GDM1 (cell line): ENCODE results near the gene TNS1.

Experiments used
- DNase-seq: peaks from one replicate; lab custom pipeline; 2025; lab: John Stamatoyannopoulos, UW

TNS1 gene

GRCh38 chr2:217832115-217832514, 170.7 kb downstream of the TNS1 start:
- no peak for DNase-seq

- no peak for DNase-seq
Measured at GRCh38 chr2:217831306-217831705, 171.5 kb downstream of the TNS1 start.

- DNase-seq = no peak
Measured at GRCh38 chr2:217830807-217831206, 172.0 kb downstream of the TNS1 start.

- DNase-seq = no peak
Measured at GRCh38 chr2:217830061-217830460, 172.7 kb downstream of the TNS1 start.

- no peak for DNase-seq
Measured at GRCh38 chr2:217829420-217829819, 173.4 kb downstream of the TNS1 start.

- no peak for DNase-seq
Measured at GRCh38 chr2:217828336-217828735, 174.5 kb downstream of the TNS1 start.

- no peak for DNase-seq
Measured at GRCh38 chr2:217827430-217828201, 175.2 kb downstream of the TNS1 start.

- DNase-seq = no peak
Measured at GRCh38 chr2:217826991-217827390, 175.8 kb downstream of the TNS1 start.

- no peak for DNase-seq
Measured at GRCh38 chr2:217826520-217826919, 176.3 kb downstream of the TNS1 start.

- no peak for DNase-seq
Measured at GRCh38 chr2:217825469-217826235, 177.1 kb downstream of the TNS1 start.

- no peak for DNase-seq
Measured at GRCh38 chr2:217824223-217824622, 178.6 kb downstream of the TNS1 start.

GRCh38 chr2:217823626-217824025, 179.2 kb downstream of the TNS1 start:
- DNase-seq = no peak

GRCh38 chr2:217822296-217823252, 180.2 kb downstream of the TNS1 start:
- DNase-seq = no peak

GRCh38 chr2:217821536-217822147, 181.2 kb downstream of the TNS1 start:
- no peak for DNase-seq

GRCh38 chr2:217820904-217821303, 181.9 kb downstream of the TNS1 start:
- no peak for DNase-seq

GRCh38 chr2:217820091-217820819, 182.5 kb downstream of the TNS1 start:
- DNase-seq = no peak

- no peak for DNase-seq
Measured at GRCh38 chr2:217818293-217818850, 184.4 kb downstream of the TNS1 start.

GRCh38 chr2:217817466-217818292, 185.1 kb downstream of the TNS1 start:
- DNase-seq = no peak

GRCh38 chr2:217816396-217816869, 186.4 kb downstream of the TNS1 start:
- DNase-seq = no peak

GRCh38 chr2:217813828-217814227, 189.0 kb downstream of the TNS1 start:
- DNase-seq = no peak
